ENCODE measurements around the gene PARP12. TPM values are rescaled to one million over a fixed set of nuclear protein-coding genes. Genes with fewer than 3 reads are reported as not detected.

PARP12 gene
- total and polyA plus RNA-seq, 4 donors = 30.0 to 56.8 (median 47.6) TPM

DNA sequence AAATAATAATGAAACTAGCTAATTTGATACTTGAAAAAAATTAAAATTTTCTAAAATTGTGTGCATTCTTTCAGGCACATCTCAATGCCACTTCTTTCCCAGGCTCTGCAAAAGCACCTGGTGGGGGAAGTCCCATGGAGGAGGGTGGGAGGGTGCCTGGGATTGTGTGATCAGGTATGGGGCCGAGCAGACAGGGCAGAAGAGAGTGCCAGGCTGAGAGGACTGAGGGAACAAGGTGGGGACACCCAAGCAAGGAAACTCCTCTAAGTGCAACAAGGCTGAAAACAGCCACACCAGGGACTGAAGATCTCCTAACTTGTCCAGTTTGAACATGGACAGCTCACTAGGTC lies 13.8 kb downstream of the PARP12 start:
- WGBS, 2 donors = 73 to 86% methylated on average over 1 of the region's 1 CpG
- DNase-seq (no peak), ATAC-seq (ENCODE audit: insufficient read depth, low FRiP score) (no peak)
- no peak for TF ChIP-seq CTCF (IDR thresholded peaks at IDR 0.05; ENCODE audit: control extremely low read depth, extremely low read depth)
- Histone ChIP-seq H3K4me1 (ENCODE audit: control insufficient read depth in 5 of 5, insufficient read depth in 5 of 5, low read length in 5 of 5) (peaks cover 0 to 15% (median 0%) of the 10 kb centered on the region in 5 donors), H3K27me3 (ENCODE audit: control insufficient read depth in 3 of 3, insufficient read depth in 3 of 3, low read length in 2 of 3) (no peaks in the 10 kb centered on the region), H3K9ac (ENCODE audit: insufficient read depth in 1 of 2, low read length in 2 of 2) (no peak overlapping the region), H3K36me3 (ENCODE audit: control insufficient read depth in 4 of 4, insufficient read depth in 4 of 4, low read length in 4 of 4) (peaks cover 0 to 10% (median 3%) of the 10 kb centered on the region in 4 donors), H3K9me3 (ENCODE audit: control insufficient read depth in 4 of 4, insufficient read depth in 3 of 4, low read length in 3 of 4) (no peaks in the 10 kb centered on the region), H3K4me3 (no peak overlapping the region), H3K27ac (ENCODE audit: low read depth in 1 of 2, low read length in 1 of 2) (peak overlapping the region in 1 of 2 donors; percentile 86)

GRCh38 chr7:140048138-140048537 lies 14.6 kb downstream of the PARP12 start:
- Histone ChIP-seq H3K9me3 (ENCODE audit: control insufficient read depth in 4 of 4, insufficient read depth in 3 of 4, low read length in 3 of 4) (no peaks in the 10 kb centered on the region), H3K9ac (ENCODE audit: insufficient read depth in 1 of 2, low read length in 2 of 2) (no peak overlapping the region), H3K36me3 (ENCODE audit: control insufficient read depth in 4 of 4, insufficient read depth in 4 of 4, low read length in 4 of 4) (peaks cover 0 to 10% (median 2%) of the 10 kb centered on the region in 4 donors), H3K4me1 (ENCODE audit: control insufficient read depth in 5 of 5, insufficient read depth in 5 of 5, low read length in 5 of 5) (peaks cover 0 to 15% (median 0%) of the 10 kb centered on the region in 5 donors), H3K27me3 (ENCODE audit: control insufficient read depth in 3 of 3, insufficient read depth in 3 of 3, low read length in 2 of 3) (no peaks in the 10 kb centered on the region), H3K27ac (ENCODE audit: low read depth in 1 of 2, low read length in 1 of 2) (no peak overlapping the region), H3K4me3 (no peak overlapping the region)
- ATAC-seq (ENCODE audit: insufficient read depth, low FRiP score) (no peak), DNase-seq (no peak)
- no peak for TF ChIP-seq CTCF (IDR thresholded peaks at IDR 0.05; ENCODE audit: control extremely low read depth, extremely low read depth)
- 98 to 100% methylated on average over 4 of the region's 4 CpGs for WGBS, 2 donors

DNA sequence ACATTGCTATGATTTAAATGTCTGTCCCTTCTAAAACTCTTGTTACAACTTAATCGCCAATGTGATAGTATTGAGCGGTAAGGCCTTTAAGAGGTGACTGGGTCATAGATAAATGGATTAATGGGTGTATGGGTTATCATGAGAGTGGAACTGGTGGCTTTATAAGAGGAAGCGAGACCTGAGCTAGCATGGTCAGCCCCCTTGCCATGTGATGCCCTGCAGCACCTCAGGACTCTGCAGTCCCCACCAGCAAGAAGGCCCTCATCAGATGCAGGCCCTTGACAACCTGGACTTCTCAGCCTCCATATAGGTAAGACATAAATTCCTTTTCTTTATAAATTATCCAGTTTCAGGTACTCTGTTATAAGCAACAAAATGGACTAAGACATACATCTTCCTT lies 15.6 kb downstream of the PARP12 start:
- 95 to 97% methylated on average over 3 of the region's 3 CpGs for WGBS, 2 donors
- H3K9me3 ChIP-seq (ENCODE audit: control insufficient read depth in 4 of 4, insufficient read depth in 3 of 4, low read length in 3 of 4) = peaks cover 0 to 2% (median 0%) of the 10 kb centered on the region in 4 donors
- peaks cover 0 to 13% (median 2%) of the 10 kb centered on the region in 4 donors for H3K36me3 ChIP-seq (ENCODE audit: control insufficient read depth in 4 of 4, insufficient read depth in 4 of 4, low read length in 4 of 4)
- no peak overlapping the region for H3K4me3 ChIP-seq
- H3K27me3 ChIP-seq (ENCODE audit: control insufficient read depth in 3 of 3, insufficient read depth in 3 of 3, low read length in 2 of 3) = no peaks in the 10 kb centered on the region
- no peak overlapping the region for H3K27ac ChIP-seq (ENCODE audit: low read depth in 1 of 2, low read length in 1 of 2)
- no peak overlapping the region for H3K9ac ChIP-seq (ENCODE audit: insufficient read depth in 1 of 2, low read length in 2 of 2)
- peaks cover 0 to 15% (median 0%) of the 10 kb centered on the region in 5 donors for H3K4me1 ChIP-seq (ENCODE audit: control insufficient read depth in 5 of 5, insufficient read depth in 5 of 5, low read length in 5 of 5)
- TF ChIP-seq CTCF (IDR thresholded peaks at IDR 0.05; ENCODE audit: control extremely low read depth, extremely low read depth) = no peak
- no peak for DNase-seq
- ATAC-seq (ENCODE audit: insufficient read depth, low FRiP score) = no peak

GRCh38 chr7:140045697-140046096 lies 17.1 kb downstream of the PARP12 start:
- whole genome bisulfite sequencing, 2 donors = 67 to 82% methylated on average over 6 of the region's 6 CpGs
- Histone ChIP-seq H3K9ac (ENCODE audit: insufficient read depth in 1 of 2, low read length in 2 of 2) (no peak overlapping the region), H3K9me3 (ENCODE audit: control insufficient read depth in 4 of 4, insufficient read depth in 3 of 4, low read length in 3 of 4) (peaks cover 0 to 2% (median 0%) of the 10 kb centered on the region in 4 donors), H3K36me3 (ENCODE audit: control insufficient read depth in 4 of 4, insufficient read depth in 4 of 4, low read length in 4 of 4) (peaks cover 0 to 19% (median 4%) of the 10 kb centered on the region in 4 donors), H3K27ac (ENCODE audit: low read depth in 1 of 2, low read length in 1 of 2) (no peak overlapping the region), H3K4me1 (ENCODE audit: control insufficient read depth in 5 of 5, insufficient read depth in 5 of 5, low read length in 5 of 5) (peaks cover 0 to 15% (median 0%) of the 10 kb centered on the region in 5 donors), H3K27me3 (ENCODE audit: control insufficient read depth in 3 of 3, insufficient read depth in 3 of 3, low read length in 2 of 3) (no peaks in the 10 kb centered on the region), H3K4me3 (no peak overlapping the region)
- no peak for DNase-seq
- no peak for ATAC-seq (ENCODE audit: insufficient read depth, low FRiP score)
- TF ChIP-seq CTCF (IDR thresholded peaks at IDR 0.05; ENCODE audit: control extremely low read depth, extremely low read depth) = no peak

Data from lung (tissue), 12 donors.